GM23248 (cell line): ENCODE measurements around the gene EGLN1. TPM values are rescaled to one million over a fixed set of nuclear protein-coding genes. Genes with fewer than 3 reads are reported as not detected.
A peak's percentile ranks its signal among the peaks of the same experiment; 100 is the strongest.

ENCODE experiments used
- DNase-seq: peaks from one replicate; pipeline ENCODE4 v3.0.0-alpha.2; 2015
- H2AFZ ChIP-seq: fragments of 200-600 bp; sonication (generic); 2 replicates; pipeline ENCODE4 v1.6.1; 2016; ENCODE audit warnings: antibody characterized with exemption
- H3F3A ChIP-seq: fragments of 200-600 bp; sonication (generic); 2 replicates; pipeline ENCODE4 v1.6.1; 2016; ENCODE audit warnings: mild to moderate bottlenecking, antibody characterized with exemption, mixed run types; ENCODE audit not compliant: insufficient read depth
- H3K27ac ChIP-seq: fragments of 200-600 bp; sonication (generic); 2 replicates; pipeline ENCODE4 v1.5.1; 2016; ENCODE audit warnings: mild to moderate bottlenecking
- H3K27me3 ChIP-seq: fragments of 200-600 bp; sonication (generic); replicated peaks from 2 replicates; pipeline ENCODE4 v1.6.1; 2016; ENCODE audit warnings: mild to moderate bottlenecking; ENCODE audit not compliant: insufficient read depth
- H3K36me3 ChIP-seq: fragments of 200-600 bp; sonication (generic); 2 replicates; pipeline ENCODE4 v1.6.1; 2016; ENCODE audit warnings: low read depth, mild to moderate bottlenecking
- H3K4me1 ChIP-seq: fragments of 200-600 bp; sonication (generic); 2 replicates; pipeline ENCODE4 v1.6.1; 2016; ENCODE audit warnings: mild to moderate bottlenecking; ENCODE audit not compliant: insufficient read depth
- H3K4me2 ChIP-seq: fragments of 200-600 bp; sonication (generic); one replicate; pipeline ENCODE4 v1.6.1; 2016; ENCODE audit warnings: mild to moderate bottlenecking; ENCODE audit not compliant: unreplicated experiment
- H3K4me3 ChIP-seq: fragments of 200-600 bp; sonication (generic); 2 replicates; pipeline ENCODE4 v1.5.1; 2016; ENCODE audit warnings: mild to moderate bottlenecking
- H3K79me2 ChIP-seq: fragments of 200-600 bp; sonication (generic); 2 replicates; pipeline ENCODE4 v1.6.1; 2016; ENCODE audit warnings: mild to moderate bottlenecking; ENCODE audit not compliant: insufficient read depth
- H3K9ac ChIP-seq: fragments of 200-600 bp; sonication (generic); 2 replicates; pipeline ENCODE4 v1.6.1; 2016; ENCODE audit warnings: mild to moderate bottlenecking
- H3K9me2 ChIP-seq: fragments of 200-600 bp; sonication (generic); 2 replicates; pipeline ENCODE4 v1.6.1; 2016; ENCODE audit warnings: mixed run types, mild to moderate bottlenecking, moderate library complexity; ENCODE audit not compliant: insufficient read depth
- H3K9me3 ChIP-seq: fragments of 200-600 bp; sonication (generic); one replicate; pipeline ENCODE4 v1.6.1; 2017; ENCODE audit warnings: low read depth
- H4K20me1 ChIP-seq: fragments of 200-600 bp; sonication (generic); 2 replicates; pipeline ENCODE4 v1.6.0; 2016; ENCODE audit not compliant: insufficient read depth
- EZH2 ChIP-seq: fragments of 200-600 bp; sonication (generic); IDR thresholded peaks from 2 replicates; pipeline ENCODE4 v1.6.1; 2018; ENCODE audit warnings: antibody characterized with exemption, mild to moderate bottlenecking; ENCODE audit not compliant: insufficient read depth, poor library complexity, severe bottlenecking
- EZH2phosphoT487 ChIP-seq: fragments of 200-600 bp; sonication (generic); IDR thresholded peaks from 2 replicates; pipeline ENCODE4 v1.6.1; 2018; ENCODE audit warnings: antibody characterized with exemption, moderate library complexity, mild to moderate bottlenecking, low read depth; ENCODE audit not compliant: insufficient read depth
- WGBS, 2 experiments: methylation state at CpG; one replicate each; pipeline ENCODE4 v1.1.6; 2015 to 2017; ENCODE audit warnings: low lambda C conversion rate in 2 of 2, low coverage in 1 of 2; ENCODE audit errors: missing lambda C conversion rate in 2 of 2; 5-methylcytosine and 5-hydroxymethylcytosine counted together
- in situ Hi-C: fragments of 300-500 bp; cut with MboI; formaldehyde crosslinking; loops from 2 replicates; pipeline ENCODE4 v1.15.0; 2020
- polyA plus RNA-seq: library from polyadenylated mRNA; unstranded; fragments of >200 nt; fragmentation: Nextera tagmentation; extraction: Ambion mirVana; gene quantifications from 2 replicates; pipeline ENCODE4 v1.2.1, GENCODE V29; 2016
- total RNA-seq: library from RNA; depleted of rRNA; stranded (reverse); fragments of >200 nt; shearing (Covaris generic); gene quantifications from 2 replicates; pipeline ENCODE4 v1.2.3, GENCODE V29; 2014

EGLN1 gene
- total and polyA plus RNA-seq, 2 experiments from 2014 or later, result 17.6 to 51.8 TPM

DNA sequence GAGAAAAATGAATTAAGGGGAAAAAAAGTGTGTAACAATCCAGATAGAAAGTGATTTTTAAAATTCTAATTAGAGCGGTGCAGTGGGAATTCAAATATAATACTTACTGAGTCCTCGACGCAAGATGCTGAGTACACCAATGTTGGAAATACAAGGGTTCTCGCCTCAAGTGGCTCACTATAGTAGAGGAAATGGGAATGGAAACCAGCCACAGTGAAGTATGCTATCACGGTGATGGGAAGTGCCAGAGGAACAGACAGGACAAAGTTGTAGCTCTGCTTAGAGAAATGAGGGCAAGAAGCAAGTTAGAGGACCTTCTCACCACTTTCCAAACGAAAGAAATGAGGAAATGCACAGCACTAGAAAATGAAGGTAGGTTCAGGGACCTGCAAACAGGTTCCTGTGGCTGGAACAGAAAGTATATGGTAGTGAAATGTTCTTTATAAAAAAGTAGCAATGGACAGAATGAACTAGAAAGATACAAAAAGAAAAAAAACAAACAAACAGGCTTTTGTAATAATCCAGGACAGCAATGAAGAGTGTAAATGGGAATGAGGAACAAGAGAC is 13.5 kb downstream of the EGLN1 start:
- peaks cover 38% of the 10 kb centered on the region for H3F3A ChIP-seq
- H3K27ac ChIP-seq, result peak overlapping the region; percentile 77
- in situ Hi-C loops, result no loop called here
- no peaks in the 10 kb centered on the region for H3K27me3 ChIP-seq
- no peaks in the 10 kb centered on the region for H3K9me2 ChIP-seq
- peaks cover 19% of the 10 kb centered on the region for H4K20me1 ChIP-seq
- peaks cover 38% of the 10 kb centered on the region for H3K4me1 ChIP-seq
- no peaks in the 10 kb centered on the region for H3K9me3 ChIP-seq
- peaks cover 4% of the 10 kb centered on the region; the same call in 1 of the 2 replicates for H3K36me3 ChIP-seq
- H3K4me2 ChIP-seq, result peak overlapping the region; percentile 77
- peaks cover 99% of the 10 kb centered on the region for H3K79me2 ChIP-seq
- H2AFZ ChIP-seq, result no peak overlapping the region
- peak overlapping the region; percentile 60 for H3K9ac ChIP-seq
- no peak for TF ChIP-seq EZH2
- TF ChIP-seq EZH2phosphoT487, result no peak
- peak overlapping the region; percentile 57 for H3K4me3 ChIP-seq
- DNase-seq, result no peak
- 81 to 83% methylated on average over 6 of the region's 6 CpGs for WGBS, 2 experiments

DNA sequence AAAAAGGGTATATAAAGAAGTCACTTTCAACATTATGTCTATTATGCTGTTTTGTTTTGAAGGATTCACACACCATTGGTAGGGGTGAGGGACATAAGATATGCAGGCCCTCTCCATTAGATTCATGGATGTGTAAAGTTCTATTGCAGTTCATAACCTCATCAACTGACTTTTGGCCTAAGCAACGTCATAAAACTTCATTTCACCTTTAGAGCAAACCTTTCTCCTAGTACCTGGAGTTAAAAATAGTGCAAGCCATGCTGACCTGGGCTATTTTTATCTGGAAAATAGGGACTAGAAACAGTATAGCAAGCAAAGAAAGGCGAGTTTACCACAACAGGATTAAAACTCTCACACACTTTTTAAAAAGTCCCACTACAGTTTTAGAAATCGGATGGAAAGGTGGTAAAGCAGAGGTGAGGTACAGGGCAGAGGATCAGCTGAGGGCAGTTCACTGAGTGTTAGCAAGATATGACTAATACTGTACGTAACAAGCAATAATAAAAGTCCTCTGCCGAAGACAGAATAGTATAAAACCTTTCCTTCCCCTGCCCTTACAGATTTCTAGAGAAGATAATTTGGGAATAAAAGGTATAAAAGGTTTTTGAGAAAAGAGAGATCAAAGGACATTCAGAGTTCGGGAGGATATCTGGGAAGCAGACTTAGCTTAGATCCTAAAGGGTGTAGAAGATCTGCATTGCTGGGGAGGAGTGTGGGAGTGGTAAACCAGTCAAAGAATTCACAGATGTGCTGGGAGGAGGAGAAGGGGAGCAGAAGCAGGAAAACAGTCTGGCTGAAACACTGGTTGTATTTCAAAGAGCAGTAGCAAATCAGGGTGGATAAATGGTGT is 14.3 kb downstream of the EGLN1 start:
- DNase-seq, result peak; percentile 70
- peak overlapping the region; percentile 77 for H3K4me2 ChIP-seq
- in situ Hi-C loops, result no loop called here
- H3K4me1 ChIP-seq, result peaks cover 38% of the 10 kb centered on the region
- no peaks in the 10 kb centered on the region for H3K9me2 ChIP-seq
- H3K9ac ChIP-seq, result peak overlapping the region; percentile 60
- H3K4me3 ChIP-seq, result peak overlapping the region; percentile 57
- H3K79me2 ChIP-seq, result peaks cover 99% of the 10 kb centered on the region
- 29 to 39% methylated on average over 6 of the region's 6 CpGs for WGBS, 2 experiments
- peak overlapping the region; percentile 77 for H3K27ac ChIP-seq
- H3K9me3 ChIP-seq, result no peaks in the 10 kb centered on the region
- TF ChIP-seq EZH2 (no peak), EZH2phosphoT487 (no peak)
- H3K27me3 ChIP-seq, result no peaks in the 10 kb centered on the region
- no peak overlapping the region for H2AFZ ChIP-seq
- H3F3A ChIP-seq, result peaks cover 38% of the 10 kb centered on the region
- H4K20me1 ChIP-seq, result peaks cover 16% of the 10 kb centered on the region
- peaks cover 4% of the 10 kb centered on the region; the same call in 1 of the 2 replicates for H3K36me3 ChIP-seq

DNA sequence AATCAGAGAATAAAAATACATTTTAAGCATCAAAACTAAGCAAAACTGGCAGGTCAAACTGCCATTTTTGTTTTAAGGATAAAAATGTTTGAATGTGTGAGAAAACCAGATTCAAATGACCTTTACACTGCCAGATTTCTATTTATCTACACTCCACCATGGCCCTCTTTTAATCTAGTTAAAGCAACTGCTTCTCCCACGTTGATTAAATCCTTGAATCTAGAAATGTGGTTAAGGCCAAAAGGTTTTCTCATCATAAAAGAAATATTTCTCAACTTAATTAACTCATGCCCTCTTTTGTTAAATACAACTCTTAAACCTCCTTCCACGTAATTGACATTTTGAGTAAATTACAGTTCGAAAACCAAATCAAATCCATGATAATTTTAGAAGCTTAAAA is 15.0 kb downstream of the EGLN1 start:
- DNase-seq, result no peak
- H3K27me3 ChIP-seq, result no peaks in the 10 kb centered on the region
- H3K4me3 ChIP-seq, result no peak overlapping the region
- in situ Hi-C loops, result no loop called here
- H3K4me2 ChIP-seq, result no peak overlapping the region
- peaks cover 99% of the 10 kb centered on the region for H3K79me2 ChIP-seq
- H3K9me3 ChIP-seq, result no peaks in the 10 kb centered on the region
- no peak overlapping the region for H2AFZ ChIP-seq
- no peaks in the 10 kb centered on the region for H3K9me2 ChIP-seq
- H3F3A ChIP-seq, result peaks cover 38% of the 10 kb centered on the region
- peak overlapping the region; percentile 77 for H3K27ac ChIP-seq
- WGBS, 2 experiments, result 44% methylated on average over 3 of the region's 3 CpGs
- no peak overlapping the region for H3K9ac ChIP-seq
- TF ChIP-seq EZH2phosphoT487 (no peak), EZH2 (no peak)
- H3K4me1 ChIP-seq, result peaks cover 38% of the 10 kb centered on the region
- H4K20me1 ChIP-seq, result peaks cover 20% of the 10 kb centered on the region
- peaks cover under 1% of the 10 kb centered on the region; the same call in 1 of the 2 replicates for H3K36me3 ChIP-seq

DNA sequence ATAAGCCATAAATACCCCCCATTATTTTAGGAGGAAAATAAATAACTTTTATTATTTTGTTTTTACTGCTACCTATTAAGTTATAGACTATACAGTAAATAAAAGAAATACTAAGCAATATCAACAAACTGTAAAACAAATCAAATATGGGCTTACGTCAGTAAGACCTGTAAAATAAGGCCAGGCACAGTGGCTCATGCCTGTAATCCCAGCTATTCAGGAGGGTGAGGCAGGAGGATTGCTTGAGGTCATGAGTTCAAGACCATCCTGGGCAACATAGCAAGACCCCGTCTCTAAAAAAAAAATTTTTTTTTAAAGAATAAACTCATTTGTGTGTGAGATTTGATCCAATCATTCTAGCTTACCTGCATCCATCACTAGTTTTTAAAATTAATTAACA is 17.8 kb downstream of the EGLN1 start:
- in situ Hi-C loops, result no loop called here
- peaks cover 22% of the 10 kb centered on the region for H3F3A ChIP-seq
- peaks cover 23% of the 10 kb centered on the region for H3K4me1 ChIP-seq
- no peaks in the 10 kb centered on the region for H3K27me3 ChIP-seq
- no peak overlapping the region for H3K4me2 ChIP-seq
- peaks cover 12% of the 10 kb centered on the region for H4K20me1 ChIP-seq
- no peak overlapping the region for H2AFZ ChIP-seq
- no peak for TF ChIP-seq EZH2phosphoT487
- no peak for TF ChIP-seq EZH2
- WGBS, 2 experiments, result 100% methylated on average over 2 of the region's 2 CpGs
- H3K27ac ChIP-seq, result no peak overlapping the region
- no peak overlapping the region for H3K9ac ChIP-seq
- peaks cover 99% of the 10 kb centered on the region for H3K79me2 ChIP-seq
- no peaks in the 10 kb centered on the region for H3K9me2 ChIP-seq
- no peak for DNase-seq
- no peaks in the 10 kb centered on the region for H3K36me3 ChIP-seq
- H3K9me3 ChIP-seq, result no peaks in the 10 kb centered on the region
- H3K4me3 ChIP-seq, result no peak overlapping the region
